ENCODE results near the gene VPS35. TPM values are rescaled to one million over a fixed set of nuclear protein-coding genes. Genes with fewer than 3 reads are reported as not detected.

VPS35 gene
- total and polyA plus RNA-seq, 9 donors: 27.6 to 92.0 (median 72.8) TPM

- H3K27me3 ChIP-seq: no peaks in the 10 kb centered on the region
- H3K36me3 ChIP-seq: no peaks in the 10 kb centered on the region
- intact Hi-C loops (cut with DNase I): no loop called here
Observed at GRCh38 chr16:46700048-46700447, 11.1 kb upstream of the VPS35 start.

GRCh38 chr16:46696957-46697356 lies 8.0 kb upstream of the VPS35 start:
- intact Hi-C loops (cut with DNase I): no loop called here

More at GRCh38 chr16:46700048-46700447, 11.1 kb upstream of the VPS35 start:
- TF ChIP-seq POLR2A (IDR thresholded peaks at IDR 0.05): no peak
- TF ChIP-seq EP300 (IDR thresholded peaks at IDR 0.05): no peak
- TF ChIP-seq CTCF (IDR thresholded peaks at IDR 0.05): no peak
- no peak for DNase-seq
- Histone ChIP-seq H3K9me3 (no peaks in the 10 kb centered on the region), H3K4me1 (ENCODE audit: insufficient read depth) (no peaks in the 10 kb centered on the region), H3K4me3 (no peak overlapping the region), H3K27ac (no peak overlapping the region)
- 92 to 95% (median 92%) methylated on average over 3 of the region's 3 CpGs for WGBS, 3 donors

GRCh38 chr16:46695937-46696336 lies 7.0 kb upstream of the VPS35 start:
- WGBS, 3 donors: 90 to 95% (median 95%) methylated on average over 5 of the region's 5 CpGs
- intact Hi-C loops (cut with DNase I): no loop called here
- TF ChIP-seq CTCF (IDR thresholded peaks at IDR 0.05) (no peak), EP300 (IDR thresholded peaks at IDR 0.05) (no peak), POLR2A (IDR thresholded peaks at IDR 0.05) (no peak)

More at GRCh38 chr16:46696957-46697356, 8.0 kb upstream of the VPS35 start:
- TF ChIP-seq CTCF (IDR thresholded peaks at IDR 0.05) (no peak), EP300 (IDR thresholded peaks at IDR 0.05) (no peak), POLR2A (IDR thresholded peaks at IDR 0.05) (no peak)
- H3K4me3 ChIP-seq: no peak overlapping the region
- H3K4me1 ChIP-seq (ENCODE audit: insufficient read depth): no peaks in the 10 kb centered on the region
- no peaks in the 10 kb centered on the region for H3K36me3 ChIP-seq
- 63 to 69% (median 66%) methylated on average over 3 of the region's 3 CpGs for WGBS, 3 donors
- no peaks in the 10 kb centered on the region for H3K27me3 ChIP-seq
- H3K27ac ChIP-seq: no peak overlapping the region
- no peak for DNase-seq
- H3K9me3 ChIP-seq: no peaks in the 10 kb centered on the region

GRCh38 chr16:46693598-46693997 lies 4.6 kb upstream of the VPS35 start:
- no peak overlapping the region for H3K27ac ChIP-seq
- no peaks in the 10 kb centered on the region for H3K27me3 ChIP-seq
- intact Hi-C loops (cut with DNase I): no loop called here
- no peak for DNase-seq
- no peak overlapping the region for H3K4me3 ChIP-seq
- H3K4me1 ChIP-seq (ENCODE audit: insufficient read depth): no peaks in the 10 kb centered on the region
- no peaks in the 10 kb centered on the region for H3K9me3 ChIP-seq
- TF ChIP-seq CTCF (IDR thresholded peaks at IDR 0.05): no peak
- TF ChIP-seq POLR2A (IDR thresholded peaks at IDR 0.05): no peak
- no peak for TF ChIP-seq EP300 (IDR thresholded peaks at IDR 0.05)
- no peaks in the 10 kb centered on the region for H3K36me3 ChIP-seq
- 95 to 98% (median 95%) methylated on average over 2 of the region's 2 CpGs for WGBS, 3 donors

More at GRCh38 chr16:46695937-46696336, 7.0 kb upstream of the VPS35 start:
- H3K4me3 ChIP-seq: no peak overlapping the region
- no peak overlapping the region for H3K27ac ChIP-seq
- H3K4me1 ChIP-seq (ENCODE audit: insufficient read depth): no peaks in the 10 kb centered on the region
- no peak for DNase-seq
- no peaks in the 10 kb centered on the region for H3K27me3 ChIP-seq
- H3K36me3 ChIP-seq: no peaks in the 10 kb centered on the region
- H3K9me3 ChIP-seq: no peaks in the 10 kb centered on the region

All from ovary (tissue), 9 donors.